GM12801 (cell line): ENCODE data around the gene NRAP.

ENCODE experiments used
- TF ChIP-seq, protein P1 (sequence below): IDR thresholded peaks from one replicate; pipeline ENCODE4 v1.5.1; 2011; ENCODE audit warnings: control low read depth; ENCODE audit not compliant: insufficient read length; ENCODE audit errors: extremely low read depth

Gene NRAP

DNA sequence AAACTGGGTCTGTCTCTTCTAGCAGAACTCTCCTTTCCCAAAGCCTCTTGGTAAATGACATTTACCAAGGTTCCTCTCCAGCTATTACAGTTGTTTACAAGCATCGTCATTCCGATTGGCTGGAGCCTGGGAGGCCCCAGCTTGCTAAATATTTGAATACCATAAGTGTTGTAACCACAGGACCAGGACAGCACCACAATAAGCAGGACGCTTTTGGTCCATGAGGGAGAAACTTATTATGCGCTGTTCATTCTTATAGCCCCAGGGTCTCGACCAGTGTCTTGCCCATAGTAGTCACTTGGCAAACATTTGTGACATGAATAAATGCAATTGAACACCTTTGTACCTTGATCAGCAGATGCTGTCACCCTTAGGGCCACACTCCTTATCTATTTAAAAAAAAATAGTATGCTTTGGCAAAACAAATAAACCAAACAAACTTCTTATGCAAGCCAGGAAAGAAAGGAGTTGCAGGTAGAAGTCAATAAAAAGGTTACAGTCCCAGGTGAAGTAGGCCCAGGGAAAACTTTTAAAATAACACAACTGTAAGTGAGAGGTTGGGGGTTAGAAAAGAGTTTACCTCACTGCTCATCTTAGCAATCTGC lies 32.8 kb downstream of the NRAP start:
- TF ChIP-seq, protein P1, sequence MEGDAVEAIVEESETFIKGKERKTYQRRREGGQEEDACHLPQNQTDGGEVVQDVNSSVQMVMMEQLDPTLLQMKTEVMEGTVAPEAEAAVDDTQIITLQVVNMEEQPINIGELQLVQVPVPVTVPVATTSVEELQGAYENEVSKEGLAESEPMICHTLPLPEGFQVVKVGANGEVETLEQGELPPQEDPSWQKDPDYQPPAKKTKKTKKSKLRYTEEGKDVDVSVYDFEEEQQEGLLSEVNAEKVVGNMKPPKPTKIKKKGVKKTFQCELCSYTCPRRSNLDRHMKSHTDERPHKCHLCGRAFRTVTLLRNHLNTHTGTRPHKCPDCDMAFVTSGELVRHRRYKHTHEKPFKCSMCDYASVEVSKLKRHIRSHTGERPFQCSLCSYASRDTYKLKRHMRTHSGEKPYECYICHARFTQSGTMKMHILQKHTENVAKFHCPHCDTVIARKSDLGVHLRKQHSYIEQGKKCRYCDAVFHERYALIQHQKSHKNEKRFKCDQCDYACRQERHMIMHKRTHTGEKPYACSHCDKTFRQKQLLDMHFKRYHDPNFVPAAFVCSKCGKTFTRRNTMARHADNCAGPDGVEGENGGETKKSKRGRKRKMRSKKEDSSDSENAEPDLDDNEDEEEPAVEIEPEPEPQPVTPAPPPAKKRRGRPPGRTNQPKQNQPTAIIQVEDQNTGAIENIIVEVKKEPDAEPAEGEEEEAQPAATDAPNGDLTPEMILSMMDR, result no peak

DNA sequence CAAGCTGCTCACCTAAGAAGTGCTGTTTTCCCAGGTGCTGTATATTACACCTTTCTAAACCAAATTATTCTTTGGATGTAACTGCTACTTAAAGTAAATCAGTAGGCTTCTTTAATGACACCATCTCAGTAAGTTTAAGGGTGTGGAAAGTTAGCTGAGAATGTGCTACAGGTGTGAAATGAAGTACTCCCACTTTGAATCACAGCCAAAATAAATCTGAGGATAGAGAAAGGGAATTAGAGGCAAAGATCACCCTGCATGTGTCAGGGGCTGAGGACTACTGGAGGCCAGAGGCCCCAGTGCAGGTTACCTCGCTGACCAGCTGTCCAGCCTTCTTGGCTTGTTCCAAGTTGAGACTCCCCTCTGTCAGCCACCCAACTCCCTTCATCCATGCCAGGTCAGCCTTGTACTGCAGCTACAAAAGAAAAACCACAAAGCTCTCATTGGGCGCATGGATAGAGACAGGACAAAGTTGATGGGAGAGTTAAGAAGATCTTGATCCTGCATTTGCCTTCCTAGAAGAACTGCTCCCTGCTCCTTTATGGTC lies 35.2 kb downstream of the NRAP start:
- TF ChIP-seq, protein P1, result no peak

DNA sequence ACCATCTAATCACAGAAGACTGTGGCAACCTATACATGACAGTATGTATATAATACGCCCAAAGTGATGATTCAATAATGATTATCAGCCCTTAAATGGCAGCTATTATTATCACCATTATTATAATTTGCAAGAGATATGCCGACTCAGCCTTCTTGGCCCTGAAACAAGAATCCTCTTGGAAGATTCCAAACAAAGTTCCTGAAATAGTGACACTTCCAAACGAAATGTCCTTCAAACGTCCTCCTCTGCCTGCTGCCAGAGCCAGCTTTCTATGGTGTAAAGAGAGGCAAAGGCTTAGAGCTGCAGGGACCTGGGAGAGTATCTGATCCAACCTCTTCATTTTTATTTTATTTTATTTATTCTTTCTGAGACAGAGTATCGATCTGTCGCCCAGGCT lies 36.0 kb downstream of the NRAP start:
- TF ChIP-seq, protein P1, result no peak

DNA sequence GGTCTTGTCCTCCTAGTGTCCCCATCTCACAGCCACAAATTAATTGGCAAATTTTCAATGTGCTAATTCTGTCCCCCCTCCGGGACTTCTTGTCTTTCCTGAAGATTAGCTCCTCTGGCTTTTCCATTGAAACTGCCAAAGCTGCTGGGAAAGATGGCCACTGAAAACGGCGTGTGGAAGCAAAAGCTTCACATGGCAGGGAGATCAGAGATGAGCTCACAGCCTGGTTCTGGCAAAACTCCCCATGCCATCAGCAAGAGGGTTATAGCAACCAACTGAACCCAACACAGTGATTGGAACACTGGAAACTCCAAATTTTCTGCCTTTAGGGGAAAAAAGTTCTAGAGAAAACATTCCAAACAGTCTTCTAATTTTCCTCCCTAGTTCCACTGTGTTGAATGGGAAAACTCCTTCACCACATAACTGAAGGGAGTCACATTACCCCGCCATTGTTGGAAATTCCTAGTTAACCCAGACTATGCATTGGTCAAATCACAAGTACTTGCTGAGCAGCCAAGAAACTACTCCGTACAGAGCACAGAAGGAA lies 37.0 kb downstream of the NRAP start:
- TF ChIP-seq, protein P1, result no peak

DNA sequence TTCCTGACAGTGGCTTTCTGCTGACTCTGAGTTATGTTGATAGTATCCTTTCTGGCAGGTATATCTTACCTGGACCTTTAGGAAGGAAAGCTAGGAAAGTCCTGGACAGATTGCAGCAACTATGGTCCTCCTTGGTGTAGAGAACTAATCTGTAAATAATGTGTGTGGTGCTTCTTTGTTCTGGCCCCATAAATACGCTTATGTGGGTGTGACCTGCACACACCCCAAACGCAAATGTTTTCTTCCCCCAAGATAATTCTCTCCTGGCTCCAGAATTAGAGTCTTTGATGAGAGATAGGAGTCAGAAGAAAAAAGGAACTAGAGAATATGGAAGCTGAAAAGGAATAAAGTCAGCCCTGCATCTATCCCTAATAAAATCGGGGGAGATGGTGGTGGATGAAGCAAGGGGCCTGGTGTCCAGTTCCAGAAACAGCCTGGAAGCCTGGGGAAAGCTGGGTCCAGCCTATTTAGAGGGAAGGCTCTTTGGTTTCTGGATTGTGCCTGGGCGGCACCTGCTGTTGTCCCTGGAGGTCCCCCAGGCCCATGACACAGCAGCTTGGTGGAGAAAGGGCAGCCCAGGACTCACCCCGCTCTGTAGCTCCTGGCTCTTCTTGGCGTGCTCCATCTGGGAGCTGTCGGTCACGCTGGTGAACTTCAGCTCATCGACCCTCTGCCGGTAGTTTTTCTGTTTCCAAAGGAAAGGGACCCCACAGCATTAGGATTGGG lies 38.2 kb downstream of the NRAP start:
- TF ChIP-seq, protein P1, result no peak

DNA sequence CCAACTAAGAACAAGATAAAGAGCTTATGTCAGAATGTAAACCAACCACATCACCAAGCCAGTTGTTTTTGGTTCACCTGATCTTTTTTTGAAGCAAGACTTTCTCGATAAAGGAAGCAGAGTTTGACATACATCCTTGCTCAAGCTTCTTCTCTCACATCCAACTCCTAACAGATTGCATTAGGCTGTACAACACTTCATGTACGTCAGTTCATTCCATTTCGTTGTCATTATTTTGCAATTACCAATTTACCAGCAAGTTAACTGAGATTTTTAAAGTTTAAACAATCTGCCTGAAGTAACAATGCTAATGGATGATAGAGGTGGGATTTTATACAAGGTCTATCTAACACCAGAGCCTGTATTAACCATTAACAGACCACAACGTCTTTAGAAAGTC lies 41.0 kb downstream of the NRAP start:
- TF ChIP-seq, protein P1, result no peak

DNA sequence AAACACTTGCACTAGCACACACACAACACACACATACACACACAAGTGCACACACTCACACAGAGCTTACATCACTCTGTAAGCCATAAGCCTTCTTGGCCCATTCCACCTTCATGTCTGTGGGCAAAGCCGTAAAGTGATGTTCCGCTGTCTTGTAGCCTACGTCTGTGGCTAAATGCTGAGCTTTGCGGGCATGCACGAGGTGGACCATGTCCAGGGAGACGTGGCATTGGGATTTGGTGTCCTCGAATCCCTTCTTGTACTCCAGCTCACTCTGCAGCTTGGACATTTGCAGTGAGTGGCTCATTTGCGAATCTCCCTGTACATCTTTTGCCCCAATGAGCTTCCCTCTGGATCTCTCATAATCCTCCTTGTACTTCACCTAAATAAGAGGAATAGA lies 42.0 kb downstream of the NRAP start:
- TF ChIP-seq, protein P1, result no peak
